Neural cell (in vitro differentiated cells): ENCODE measurements around the gene KBTBD6. TPM values are rescaled to one million over a fixed set of nuclear protein-coding genes. Genes with fewer than 3 reads are reported as not detected.

Experiments
- H2AFZ ChIP-seq: fragments of 200-600, 300-800 bp; sonication (generic), shearing (Covaris generic); 2 replicates; pipeline ENCODE4 v1.6.0; 2014; ENCODE audit warnings: low read depth, mild to moderate bottlenecking, antibody characterized with exemption, low read length, moderate library complexity
- H3F3A ChIP-seq: fragments of 200-600 bp; shearing (Covaris generic); 2 replicates; pipeline ENCODE4 v1.6.1; 2016; ENCODE audit warnings: mild to moderate bottlenecking, moderate library complexity, mixed read lengths, antibody characterized with exemption, low read length; ENCODE audit not compliant: insufficient read depth, poor library complexity, severe bottlenecking
- H3K27ac ChIP-seq: fragments of 200-600, 300-800 bp; sonication (generic), shearing (Covaris generic); 2 replicates; pipeline ENCODE4 v1.5.1; 2014; ENCODE audit warnings: mild to moderate bottlenecking, low read length, moderate library complexity
- H3K27me3 ChIP-seq: fragments of 300-800, 200-600 bp; sonication (generic), shearing (Covaris generic); 2 replicates; pipeline ENCODE4 v1.6.0; 2014; ENCODE audit warnings: mild to moderate bottlenecking, low read depth, low read length, moderate library complexity; ENCODE audit not compliant: insufficient read depth
- H3K36me3 ChIP-seq: fragments of 300-800, 200-600 bp; sonication (generic), shearing (Covaris generic); 2 replicates; pipeline ENCODE4 v1.5.1; 2014; ENCODE audit warnings: mild to moderate bottlenecking, antibody characterized with exemption, low read length, moderate library complexity; ENCODE audit not compliant: insufficient read depth
- H3K4me2 ChIP-seq: fragments of 300-800, 200-600 bp; sonication (generic), shearing (Covaris generic); 2 replicates; pipeline ENCODE4 v1.6.0; 2014; ENCODE audit warnings: mild to moderate bottlenecking, low read length
- H3K4me3 ChIP-seq: fragments of 300-800, 200-600 bp; sonication (generic), shearing (Covaris generic); 2 replicates; pipeline ENCODE4 v1.5.1; 2014; ENCODE audit warnings: mild to moderate bottlenecking, low read length, moderate library complexity
- H3K79me2 ChIP-seq: fragments of 200-600 bp; shearing (Covaris generic); replicated peaks from 2 replicates; pipeline ENCODE4 v1.6.0; 2014; ENCODE audit warnings: mild to moderate bottlenecking, low read length, moderate library complexity; ENCODE audit not compliant: insufficient read depth
- H3K9ac ChIP-seq: fragments of 300-800, 200-600 bp; sonication (generic), shearing (Covaris generic); 2 replicates; pipeline ENCODE4 v1.6.1; 2016; ENCODE audit warnings: mild to moderate bottlenecking, low read length, mixed read lengths
- H3K9me2 ChIP-seq: fragments of 200-600 bp; shearing (Covaris generic); 2 replicates; pipeline ENCODE4 v1.6.1; 2016; ENCODE audit warnings: mild to moderate bottlenecking, low read length, mixed read lengths; ENCODE audit not compliant: insufficient read depth
- H3K9me3 ChIP-seq: fragments of 200-600, 300-800 bp; sonication (generic), shearing (Covaris generic); 2 replicates; pipeline ENCODE4 v1.6.1; 2016; ENCODE audit warnings: mild to moderate bottlenecking, mixed run types, low read length, moderate library complexity, mixed read lengths
- H4K20me1 ChIP-seq: fragments of 200-600 bp; shearing (Covaris generic); 2 replicates; pipeline ENCODE4 v1.6.1; 2016; ENCODE audit warnings: mild to moderate bottlenecking, mixed run types; ENCODE audit not compliant: insufficient read depth
- EP300 ChIP-seq: fragments of 450-650 bp; conservative IDR thresholded peaks from 2 replicates; pipeline ENCODE4 v1.6.1; 2014; ENCODE audit warnings: antibody characterized with exemption, mild to moderate bottlenecking, moderate library complexity; ENCODE audit not compliant: poor library complexity, severe bottlenecking
- EZH2 ChIP-seq: fragments of 200-600, 300-800 bp; shearing (Covaris generic), sonication (generic); IDR thresholded peaks from 2 replicates; pipeline ENCODE4 v1.6.1; 2014; ENCODE audit warnings: antibody characterized with exemption, low read length, borderline replicate concordance, mild to moderate bottlenecking; ENCODE audit not compliant: insufficient read depth, poor library complexity, severe bottlenecking
- MXI1 ChIP-seq: fragments of 450-650 bp; conservative IDR thresholded peaks from 2 replicates; pipeline ENCODE4 v1.6.1; 2014; ENCODE audit warnings: antibody characterized with exemption, mild to moderate bottlenecking; ENCODE audit not compliant: poor library complexity, severe bottlenecking
- POLR2AphosphoS5 ChIP-seq: IDR thresholded peaks from 2 replicates; pipeline ENCODE4 v1.6.1; 2012
- RAD21 ChIP-seq: fragments of 450-650 bp; conservative IDR thresholded peaks from 2 replicates; pipeline ENCODE4 v1.6.1; 2014; ENCODE audit warnings: antibody characterized with exemption, mild to moderate bottlenecking, moderate library complexity
- SMC3 ChIP-seq: fragments of 450-650 bp; conservative IDR thresholded peaks from 2 replicates; pipeline ENCODE4 v1.6.1; 2014; ENCODE audit warnings: antibody characterized with exemption, mild to moderate bottlenecking, moderate library complexity; ENCODE audit not compliant: poor library complexity
- TAF1 ChIP-seq: IDR thresholded peaks from 2 replicates; pipeline ENCODE4 v1.6.1; 2012; ENCODE audit warnings: low read depth
- polyA plus RNA-seq: library from polyadenylated mRNA; depleted of rRNA; stranded (reverse); fragments of >200 nt; gene quantifications from 2 replicates; pipeline ENCODE4 v1.2.3, GENCODE V29; 2014
- TF ChIP-seq, protein P1 (sequence below): fragments of 450-650 bp; IDR thresholded peaks from 2 replicates; pipeline ENCODE4 v1.5.1; 2014; ENCODE audit warnings: antibody characterized with exemption, mild to moderate bottlenecking, moderate library complexity; ENCODE audit not compliant: poor library complexity, severe bottlenecking
- TF ChIP-seq, protein P2 (sequence below): IDR thresholded peaks from 2 replicates; pipeline ENCODE4 v1.6.1; 2012; ENCODE audit warnings: borderline replicate concordance

KBTBD6 gene
- polyA plus RNA-seq, 1 donor from 2014 or later, result 31.8 TPM

DNA sequence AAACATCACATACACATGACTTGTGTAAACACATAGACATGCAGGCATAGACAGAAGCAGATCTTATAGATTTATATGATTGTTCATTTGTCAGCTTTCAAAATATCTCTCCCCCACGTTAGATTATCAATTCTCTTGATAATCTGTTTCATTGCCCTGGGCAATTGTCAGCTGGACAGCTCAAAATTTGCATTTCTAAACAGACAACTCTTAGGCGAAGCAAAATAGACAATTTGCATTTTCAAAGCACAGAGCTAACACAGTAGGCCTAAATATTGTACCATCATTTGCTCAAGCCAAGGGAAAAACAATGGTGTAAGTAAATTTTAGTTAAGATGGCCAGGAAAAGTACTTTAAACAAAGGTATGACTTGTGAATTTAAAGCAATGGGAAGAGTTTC lies 24.0 kb upstream of the KBTBD6 start:
- Histone ChIP-seq H3K9me2 (no peaks in the 10 kb centered on the region), H3K79me2 (no peaks in the 10 kb centered on the region), H2AFZ (no peak overlapping the region), H3K4me3 (no peak overlapping the region), H3K36me3 (no peaks in the 10 kb centered on the region), H3K9ac (no peak overlapping the region), H3K27ac (no peak overlapping the region), H3K4me2 (no peak overlapping the region), H3K27me3 (no peaks in the 10 kb centered on the region), H4K20me1 (no peaks in the 10 kb centered on the region), H3F3A (no peaks in the 10 kb centered on the region), H3K9me3 (no peaks in the 10 kb centered on the region)
- no peak for TF ChIP-seq EZH2
- TF ChIP-seq TAF1, result no peak
- no peak for TF ChIP-seq RAD21
- TF ChIP-seq, protein P1, sequence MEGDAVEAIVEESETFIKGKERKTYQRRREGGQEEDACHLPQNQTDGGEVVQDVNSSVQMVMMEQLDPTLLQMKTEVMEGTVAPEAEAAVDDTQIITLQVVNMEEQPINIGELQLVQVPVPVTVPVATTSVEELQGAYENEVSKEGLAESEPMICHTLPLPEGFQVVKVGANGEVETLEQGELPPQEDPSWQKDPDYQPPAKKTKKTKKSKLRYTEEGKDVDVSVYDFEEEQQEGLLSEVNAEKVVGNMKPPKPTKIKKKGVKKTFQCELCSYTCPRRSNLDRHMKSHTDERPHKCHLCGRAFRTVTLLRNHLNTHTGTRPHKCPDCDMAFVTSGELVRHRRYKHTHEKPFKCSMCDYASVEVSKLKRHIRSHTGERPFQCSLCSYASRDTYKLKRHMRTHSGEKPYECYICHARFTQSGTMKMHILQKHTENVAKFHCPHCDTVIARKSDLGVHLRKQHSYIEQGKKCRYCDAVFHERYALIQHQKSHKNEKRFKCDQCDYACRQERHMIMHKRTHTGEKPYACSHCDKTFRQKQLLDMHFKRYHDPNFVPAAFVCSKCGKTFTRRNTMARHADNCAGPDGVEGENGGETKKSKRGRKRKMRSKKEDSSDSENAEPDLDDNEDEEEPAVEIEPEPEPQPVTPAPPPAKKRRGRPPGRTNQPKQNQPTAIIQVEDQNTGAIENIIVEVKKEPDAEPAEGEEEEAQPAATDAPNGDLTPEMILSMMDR, result no peak
- TF ChIP-seq, protein P2, sequence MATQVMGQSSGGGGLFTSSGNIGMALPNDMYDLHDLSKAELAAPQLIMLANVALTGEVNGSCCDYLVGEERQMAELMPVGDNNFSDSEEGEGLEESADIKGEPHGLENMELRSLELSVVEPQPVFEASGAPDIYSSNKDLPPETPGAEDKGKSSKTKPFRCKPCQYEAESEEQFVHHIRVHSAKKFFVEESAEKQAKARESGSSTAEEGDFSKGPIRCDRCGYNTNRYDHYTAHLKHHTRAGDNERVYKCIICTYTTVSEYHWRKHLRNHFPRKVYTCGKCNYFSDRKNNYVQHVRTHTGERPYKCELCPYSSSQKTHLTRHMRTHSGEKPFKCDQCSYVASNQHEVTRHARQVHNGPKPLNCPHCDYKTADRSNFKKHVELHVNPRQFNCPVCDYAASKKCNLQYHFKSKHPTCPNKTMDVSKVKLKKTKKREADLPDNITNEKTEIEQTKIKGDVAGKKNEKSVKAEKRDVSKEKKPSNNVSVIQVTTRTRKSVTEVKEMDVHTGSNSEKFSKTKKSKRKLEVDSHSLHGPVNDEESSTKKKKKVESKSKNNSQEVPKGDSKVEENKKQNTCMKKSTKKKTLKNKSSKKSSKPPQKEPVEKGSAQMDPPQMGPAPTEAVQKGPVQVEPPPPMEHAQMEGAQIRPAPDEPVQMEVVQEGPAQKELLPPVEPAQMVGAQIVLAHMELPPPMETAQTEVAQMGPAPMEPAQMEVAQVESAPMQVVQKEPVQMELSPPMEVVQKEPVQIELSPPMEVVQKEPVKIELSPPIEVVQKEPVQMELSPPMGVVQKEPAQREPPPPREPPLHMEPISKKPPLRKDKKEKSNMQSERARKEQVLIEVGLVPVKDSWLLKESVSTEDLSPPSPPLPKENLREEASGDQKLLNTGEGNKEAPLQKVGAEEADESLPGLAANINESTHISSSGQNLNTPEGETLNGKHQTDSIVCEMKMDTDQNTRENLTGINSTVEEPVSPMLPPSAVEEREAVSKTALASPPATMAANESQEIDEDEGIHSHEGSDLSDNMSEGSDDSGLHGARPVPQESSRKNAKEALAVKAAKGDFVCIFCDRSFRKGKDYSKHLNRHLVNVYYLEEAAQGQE, result no peak
- TF ChIP-seq MXI1, result no peak
- TF ChIP-seq EP300, result no peak
- TF ChIP-seq SMC3, result no peak

DNA sequence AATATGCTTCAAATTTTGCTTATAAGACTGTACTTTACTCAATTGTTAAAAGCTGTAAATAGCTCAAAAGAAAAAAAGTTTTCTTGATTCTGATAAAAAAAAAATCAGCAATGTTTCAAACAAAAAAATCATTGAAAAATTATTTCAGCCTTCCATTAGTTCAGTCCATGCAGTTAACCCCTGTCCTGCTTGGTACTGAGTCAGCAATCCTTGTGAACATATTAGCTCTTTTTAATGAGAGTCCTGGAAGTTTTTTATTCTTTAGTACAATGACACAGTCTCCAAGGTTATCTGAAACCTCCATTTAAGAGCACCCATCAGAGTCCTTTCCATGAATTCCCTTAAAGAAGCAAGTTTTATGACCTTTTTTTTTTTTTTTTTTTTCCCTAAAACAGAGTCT lies 21.4 kb upstream of the KBTBD6 start:
- Histone ChIP-seq H3K27me3 (no peaks in the 10 kb centered on the region), H4K20me1 (no peaks in the 10 kb centered on the region), H3K9me3 (peaks cover 8% of the 10 kb centered on the region), H3K4me3 (no peak overlapping the region), H3K27ac (no peak overlapping the region), H3K36me3 (peaks cover 4% of the 10 kb centered on the region), H3K4me2 (no peak overlapping the region), H3F3A (no peaks in the 10 kb centered on the region), H3K9me2 (no peaks in the 10 kb centered on the region), H2AFZ (no peak overlapping the region), H3K79me2 (no peaks in the 10 kb centered on the region), H3K9ac (no peak overlapping the region)
- TF ChIP-seq, protein P1, result no peak
- TF ChIP-seq SMC3 (no peak), MXI1 (no peak), EZH2 (no peak), RAD21 (no peak), EP300 (no peak), TAF1 (no peak), POLR2AphosphoS5 (no peak)
- TF ChIP-seq, protein P2, result no peak
